NB4 (cell line): Measurements from ENCODE around the gene MST1.

Source experiments
- MYC ChIP-seq: IDR thresholded peaks from 2 replicates; pipeline ENCODE4 v1.6.1; 2011; ENCODE audit warnings: low read depth, low read length
- TF ChIP-seq, protein P1 (sequence below): IDR thresholded peaks from one replicate; pipeline ENCODE4 v1.5.1; 2012; ENCODE audit warnings: low read depth, low read length

GRCh38 chr3:49717959-49718857 is 28.9 kb upstream of the MST1 start:
- TF ChIP-seq, protein P1, sequence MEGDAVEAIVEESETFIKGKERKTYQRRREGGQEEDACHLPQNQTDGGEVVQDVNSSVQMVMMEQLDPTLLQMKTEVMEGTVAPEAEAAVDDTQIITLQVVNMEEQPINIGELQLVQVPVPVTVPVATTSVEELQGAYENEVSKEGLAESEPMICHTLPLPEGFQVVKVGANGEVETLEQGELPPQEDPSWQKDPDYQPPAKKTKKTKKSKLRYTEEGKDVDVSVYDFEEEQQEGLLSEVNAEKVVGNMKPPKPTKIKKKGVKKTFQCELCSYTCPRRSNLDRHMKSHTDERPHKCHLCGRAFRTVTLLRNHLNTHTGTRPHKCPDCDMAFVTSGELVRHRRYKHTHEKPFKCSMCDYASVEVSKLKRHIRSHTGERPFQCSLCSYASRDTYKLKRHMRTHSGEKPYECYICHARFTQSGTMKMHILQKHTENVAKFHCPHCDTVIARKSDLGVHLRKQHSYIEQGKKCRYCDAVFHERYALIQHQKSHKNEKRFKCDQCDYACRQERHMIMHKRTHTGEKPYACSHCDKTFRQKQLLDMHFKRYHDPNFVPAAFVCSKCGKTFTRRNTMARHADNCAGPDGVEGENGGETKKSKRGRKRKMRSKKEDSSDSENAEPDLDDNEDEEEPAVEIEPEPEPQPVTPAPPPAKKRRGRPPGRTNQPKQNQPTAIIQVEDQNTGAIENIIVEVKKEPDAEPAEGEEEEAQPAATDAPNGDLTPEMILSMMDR: no peak
- no peak for TF ChIP-seq MYC
